ENCODE data around the gene H6PD.
A peak's percentile ranks its signal among the peaks of the same experiment; 100 is the strongest.
"Not testable (repeated sequence)": the region's sequence is repeated elsewhere in the genome, so short reads cannot be mapped to it uniquely, and the experiment has no call there.

H6PD gene

DNA sequence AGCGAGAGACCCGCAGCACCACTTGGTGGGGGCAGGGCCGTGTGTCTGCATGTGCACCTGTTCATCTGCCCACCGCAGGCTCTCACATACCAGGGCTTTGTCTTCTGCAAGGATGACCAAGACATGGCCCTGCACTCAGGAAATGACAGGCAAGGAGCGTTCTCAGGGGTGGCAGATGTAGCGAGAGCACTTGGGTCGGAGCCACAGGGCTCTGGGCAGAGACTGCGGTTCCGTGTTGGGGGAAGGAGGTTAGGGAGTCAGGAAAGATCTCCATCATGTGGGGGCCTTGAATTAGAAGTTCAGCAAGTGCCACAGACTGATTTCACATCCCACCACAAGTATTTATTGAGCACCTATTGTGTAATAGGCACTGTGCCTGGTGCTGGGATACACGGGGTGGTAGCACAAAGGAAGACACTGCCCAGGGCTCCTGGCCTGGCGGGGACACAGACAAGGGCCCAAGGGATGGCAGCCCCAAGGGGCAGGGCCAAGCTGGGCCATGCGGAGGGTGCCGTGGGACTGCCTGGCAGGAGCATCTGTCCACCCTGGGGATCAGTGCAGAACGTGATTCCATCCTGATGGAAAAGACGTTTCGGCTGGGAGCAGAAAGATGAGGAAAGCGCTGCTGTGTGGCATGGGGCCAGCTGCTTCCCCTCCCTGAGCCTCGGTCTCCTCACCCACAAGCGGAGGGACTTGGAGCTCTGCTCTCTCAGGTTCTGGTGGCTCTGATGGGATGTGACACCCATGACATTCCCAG, 46.7 kb downstream of the H6PD start:
- DNase-seq: no peak

DNA sequence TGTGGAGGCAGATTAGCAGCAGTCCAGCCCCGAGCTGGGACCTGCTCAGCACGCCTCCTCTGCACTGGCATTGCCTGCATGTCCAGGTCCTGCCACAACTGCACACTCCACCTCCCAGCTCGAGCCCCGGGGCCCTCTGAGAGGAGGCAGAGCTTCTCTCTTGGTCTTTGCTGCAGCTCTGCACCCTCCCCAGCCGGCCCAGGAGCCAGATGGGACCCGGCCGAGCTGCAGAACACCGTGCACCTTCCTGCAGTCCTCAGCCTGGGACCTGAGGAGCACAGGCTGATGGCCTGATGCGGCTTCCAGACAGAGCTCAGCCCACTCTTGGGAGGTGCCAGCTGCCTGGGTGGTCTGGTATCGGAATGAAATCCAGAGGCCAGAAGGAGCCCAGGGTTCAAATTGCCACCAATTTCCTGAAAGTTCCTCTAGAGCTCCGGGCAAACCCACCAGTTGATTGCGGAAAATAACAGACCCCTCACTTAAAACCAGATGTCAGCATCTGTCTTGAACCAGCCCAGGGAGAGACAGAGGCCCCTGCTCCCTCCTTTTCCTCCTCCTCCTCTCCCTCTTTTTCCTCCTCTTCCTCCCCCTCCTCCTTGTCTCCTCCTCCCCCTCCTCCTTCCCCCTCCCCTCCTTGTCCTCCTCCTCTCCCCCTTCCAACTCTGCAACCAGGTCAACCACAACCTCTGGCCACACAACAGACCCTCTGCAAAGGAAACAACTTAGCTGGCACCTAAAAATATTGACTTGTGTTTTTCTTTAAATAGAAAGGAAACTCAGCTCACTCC, 47.5 kb downstream of the H6PD start:
- DNase-seq: no peak

DNA sequence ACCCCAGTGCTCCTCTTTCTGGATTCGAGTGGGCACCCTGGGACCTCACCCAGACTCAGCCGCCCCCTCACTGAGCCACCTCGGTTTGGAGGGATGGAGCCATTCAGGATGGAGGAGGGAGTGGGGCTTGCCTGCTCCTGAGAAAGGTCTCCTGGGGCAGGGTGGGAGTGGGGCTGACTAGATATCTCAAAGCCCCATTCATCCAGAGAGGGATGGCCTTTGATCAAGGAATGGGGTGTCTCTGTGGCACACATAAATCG, 48.1 kb downstream of the H6PD start:
- DNase-seq: no peak

DNA sequence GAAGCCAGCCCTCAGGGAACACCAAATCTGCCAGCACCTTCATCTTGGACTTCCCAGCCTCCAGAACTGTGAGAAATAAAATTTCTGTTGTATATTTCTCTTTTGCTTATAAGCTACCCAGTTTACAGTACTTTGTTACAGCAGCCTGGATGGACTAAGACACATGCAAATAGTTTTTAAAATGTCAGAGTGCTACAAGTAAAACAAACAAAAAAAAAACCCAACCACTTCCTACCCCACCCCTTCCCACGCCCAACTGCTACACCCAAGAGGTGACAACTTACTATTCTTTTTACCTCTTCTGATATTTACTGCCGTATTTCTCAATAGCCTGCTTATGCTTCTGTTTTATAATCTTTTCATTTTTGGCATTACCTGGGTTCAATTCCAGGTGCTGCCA, 49.5 kb downstream of the H6PD start:
- peak; percentile 37 for DNase-seq

DNA sequence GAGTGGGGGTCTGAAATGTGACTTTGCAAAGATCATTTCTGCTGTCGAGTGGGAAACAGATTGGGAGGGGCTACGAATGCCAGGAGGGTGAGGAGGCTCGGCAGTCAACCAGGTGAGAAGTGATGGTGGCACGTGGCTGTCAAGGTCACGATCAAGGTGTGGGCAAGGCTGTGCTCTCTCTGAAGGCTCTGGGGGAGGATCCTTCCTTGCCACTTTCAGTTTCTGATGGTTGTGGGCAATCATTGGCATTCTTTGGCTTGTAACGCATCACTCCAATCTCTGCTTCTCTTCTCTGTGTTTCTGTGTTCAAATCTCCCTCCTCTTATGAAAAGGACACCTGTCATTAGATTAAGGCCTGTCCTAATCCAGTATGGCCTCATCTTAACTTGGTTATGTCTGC, 52.0 kb downstream of the H6PD start:
- DNase-seq: no peak

DNA sequence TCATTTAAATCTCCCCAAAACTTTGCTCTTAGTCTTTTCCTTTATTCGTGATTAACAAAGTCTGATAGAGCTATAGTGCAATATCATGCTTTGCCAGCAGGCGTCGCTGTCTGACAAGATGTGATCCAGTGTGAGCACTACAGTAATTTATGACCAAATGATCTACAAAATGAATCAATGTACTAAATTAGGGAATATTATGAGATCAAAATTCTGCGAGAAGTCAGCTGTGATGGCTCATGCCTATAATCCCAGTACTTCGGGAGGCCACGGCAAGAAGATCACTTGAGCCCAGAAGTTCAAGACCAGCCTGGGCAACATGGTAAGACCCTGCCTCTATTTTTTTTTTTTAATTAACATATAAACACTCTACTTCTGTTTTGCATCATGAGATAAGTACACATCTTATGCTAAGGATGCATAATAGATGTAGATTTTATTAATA, 54.5 kb downstream of the H6PD start:
- peak; percentile 91 for DNase-seq

DNA sequence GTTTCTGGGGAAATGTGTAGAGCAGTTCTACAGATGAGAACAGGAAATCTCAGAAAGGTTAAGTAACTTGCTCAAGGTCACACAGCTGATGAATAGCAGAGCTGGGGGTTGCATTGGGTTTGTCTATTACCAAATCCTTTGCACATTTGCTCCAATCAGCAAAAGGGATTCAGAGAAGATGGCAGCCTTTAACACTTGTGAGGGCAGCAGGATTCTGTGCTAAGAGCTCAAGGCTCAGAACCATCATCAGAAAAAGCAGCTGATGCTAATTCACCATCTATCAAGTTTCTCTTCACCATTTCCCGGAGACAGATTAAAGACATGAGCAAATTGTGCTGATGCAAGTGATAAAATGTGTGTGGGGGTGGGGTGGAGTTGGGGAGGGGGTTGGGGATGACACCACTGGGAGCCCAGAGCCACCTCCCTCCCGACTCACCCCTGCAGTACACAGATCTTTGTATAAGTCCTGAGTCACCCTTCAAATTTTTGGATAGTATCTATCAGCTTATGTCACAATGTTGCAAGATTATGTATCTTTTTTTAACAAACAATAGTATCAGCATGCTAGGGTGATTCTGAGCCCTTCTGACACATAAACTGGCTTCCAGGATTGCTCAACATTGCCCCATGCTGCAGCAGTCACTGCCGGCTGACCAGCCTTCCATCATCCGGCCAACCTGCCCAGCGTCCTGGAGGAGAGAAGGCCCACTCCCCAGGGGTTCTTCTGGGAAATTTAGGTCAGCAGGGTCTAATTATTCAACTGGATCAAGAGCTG, 55.3 kb downstream of the H6PD start:
- peak; percentile 59 for DNase-seq

DNA sequence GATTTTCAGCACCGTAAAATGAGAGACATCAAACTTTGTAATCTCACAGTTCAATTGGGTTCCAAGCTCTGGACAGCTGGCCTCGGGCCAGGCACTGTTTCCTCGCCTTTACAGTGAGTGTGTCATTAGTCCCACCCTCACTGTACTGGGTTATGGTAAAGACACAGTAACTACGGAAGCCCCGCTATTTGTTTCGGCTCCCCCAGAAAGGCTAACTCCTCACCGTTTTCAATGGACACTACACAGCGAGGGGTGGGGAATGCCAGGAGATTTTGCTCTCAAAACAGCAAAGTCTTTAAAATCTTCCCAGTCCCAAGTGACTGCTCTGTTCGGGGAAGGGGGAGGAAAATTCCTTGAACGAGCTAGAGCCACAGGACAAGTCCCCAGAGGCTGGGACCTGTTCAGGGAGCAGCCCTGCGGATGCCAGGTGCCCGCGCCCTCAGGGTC, 57.4 kb downstream of the H6PD start:
- DNase-seq: no peak

DNA sequence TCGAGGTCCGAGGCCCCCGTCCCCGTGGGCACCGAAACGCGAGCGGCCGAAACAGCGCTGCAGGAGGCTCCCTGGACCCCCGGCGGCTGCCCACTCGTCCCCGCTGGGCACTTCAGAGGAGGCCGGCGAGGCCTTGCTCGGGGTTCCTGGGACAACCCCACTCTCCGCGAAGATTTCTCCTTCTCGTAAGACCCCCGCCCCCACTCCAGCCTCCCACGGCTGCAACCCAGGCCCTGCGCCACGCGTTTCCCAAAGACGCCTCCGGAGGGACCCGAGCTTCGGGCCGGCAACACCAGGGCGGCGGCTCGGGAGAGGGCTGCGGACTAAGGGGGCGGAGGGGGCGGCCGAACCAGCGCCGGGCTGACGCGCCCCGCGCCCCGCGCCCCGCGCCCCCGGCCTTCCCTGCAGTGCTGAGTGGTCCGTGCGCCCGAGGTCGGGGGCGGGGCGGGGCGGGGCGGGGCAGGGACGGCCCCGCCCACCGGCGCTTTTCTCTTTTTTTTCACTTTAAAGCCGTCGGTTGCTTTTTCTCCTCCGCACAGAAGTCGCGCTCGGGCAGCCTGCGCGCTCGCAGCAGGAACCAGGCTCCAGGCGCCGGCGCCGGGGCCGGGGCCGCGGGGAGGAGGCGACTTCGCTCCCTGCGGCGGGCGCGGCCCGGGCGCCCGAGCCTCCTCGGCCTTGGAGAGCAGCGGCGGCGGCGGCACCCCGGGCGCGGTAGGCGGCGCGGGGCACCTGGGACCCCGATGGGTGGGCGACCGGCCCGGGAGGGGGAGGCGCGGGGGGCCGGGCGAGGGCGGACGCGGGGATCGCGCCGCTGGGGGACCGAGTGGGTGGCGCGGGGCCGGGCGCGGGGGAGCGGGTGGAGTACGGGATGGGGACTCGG, 58.0 kb downstream of the H6PD start, which contains the start of gene SPSB1:
Gene SPSB1 (plus strand): TSS at position 534 of the 880 bp plus-strand sequence. CDS start 62,998 bp downstream, outside the sequence.
- peak; percentile 80 for DNase-seq

DNA sequence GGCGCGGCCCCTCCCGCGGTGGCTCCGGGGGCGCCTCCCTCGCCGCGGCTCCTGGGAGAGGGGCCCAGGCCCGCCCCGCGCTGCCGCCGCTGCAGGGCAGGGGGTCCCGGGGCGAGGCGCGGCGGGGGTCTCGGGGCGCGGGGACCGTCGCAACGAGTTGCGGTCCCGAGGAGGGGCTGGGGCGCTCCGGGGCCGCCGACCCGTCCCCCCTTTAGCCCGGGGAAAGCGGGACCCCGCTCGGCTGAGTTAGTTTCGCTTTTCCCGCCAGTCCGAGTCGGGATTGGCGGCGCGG, 58.6 kb downstream of the H6PD start:
- no peak for DNase-seq

DNA sequence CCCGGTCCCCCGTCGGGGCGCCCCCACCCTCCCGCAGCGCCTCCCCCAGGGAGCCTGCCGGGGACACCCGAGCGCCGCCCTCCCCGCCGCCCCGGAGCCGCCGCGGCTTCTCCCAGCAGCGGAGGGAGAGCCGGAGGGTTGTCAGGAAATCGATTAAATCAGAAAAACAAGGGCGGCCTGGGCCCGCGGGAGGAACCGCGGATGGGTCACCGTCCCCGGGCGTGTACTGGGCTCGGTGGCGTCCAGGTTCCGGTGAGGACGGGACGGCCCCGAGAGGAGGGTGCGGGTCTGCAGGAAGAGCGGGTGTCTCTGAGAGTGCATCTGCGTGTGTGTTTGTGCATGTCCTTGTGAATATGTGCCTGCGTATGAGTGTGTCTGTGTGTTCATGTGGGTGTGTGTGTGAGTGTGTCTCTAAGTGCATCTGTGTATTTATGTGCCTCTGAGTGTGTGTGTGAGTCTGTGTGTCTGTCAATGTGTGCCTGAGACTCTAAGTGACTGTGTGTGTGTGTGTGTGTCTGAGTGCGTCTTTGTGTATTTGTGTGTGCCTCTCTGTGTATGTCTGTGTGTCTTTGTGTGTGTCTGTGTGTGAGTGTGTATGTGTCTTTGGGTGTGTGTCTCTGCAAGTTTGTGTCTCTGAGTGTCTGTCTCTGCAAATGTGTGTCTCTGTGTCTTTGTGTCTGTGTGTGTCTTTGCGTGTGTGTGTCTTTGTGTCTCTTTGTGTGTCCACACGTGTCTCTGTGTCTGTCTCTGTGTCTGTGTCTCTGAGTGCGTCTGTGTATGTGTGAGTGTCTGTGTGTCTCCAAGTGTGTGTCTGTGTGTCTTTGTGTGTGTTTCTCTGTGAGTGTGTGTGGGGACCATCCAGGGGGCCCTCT, 59.2 kb downstream of the H6PD start:
- peak; percentile 61 for DNase-seq

DNA sequence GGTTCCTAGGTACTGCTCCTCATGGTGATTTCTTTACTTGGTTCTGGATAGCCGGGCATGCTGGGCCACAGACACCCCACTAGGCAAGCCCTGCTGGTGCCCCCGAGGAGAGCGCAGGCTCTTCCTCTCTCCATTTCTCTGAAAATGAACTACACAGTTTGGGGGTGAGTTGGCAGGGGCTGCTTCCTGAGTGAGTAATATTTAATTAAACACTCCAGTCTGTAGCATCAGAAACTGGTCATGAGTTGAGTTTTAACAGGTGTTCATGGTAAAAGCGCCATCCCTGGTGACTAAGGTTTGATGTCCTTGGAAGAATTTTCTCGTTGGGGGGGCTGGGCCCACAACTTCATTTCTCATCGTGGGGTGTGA, 59.8 kb downstream of the H6PD start:
- DNase-seq: peak; percentile 40

DNA sequence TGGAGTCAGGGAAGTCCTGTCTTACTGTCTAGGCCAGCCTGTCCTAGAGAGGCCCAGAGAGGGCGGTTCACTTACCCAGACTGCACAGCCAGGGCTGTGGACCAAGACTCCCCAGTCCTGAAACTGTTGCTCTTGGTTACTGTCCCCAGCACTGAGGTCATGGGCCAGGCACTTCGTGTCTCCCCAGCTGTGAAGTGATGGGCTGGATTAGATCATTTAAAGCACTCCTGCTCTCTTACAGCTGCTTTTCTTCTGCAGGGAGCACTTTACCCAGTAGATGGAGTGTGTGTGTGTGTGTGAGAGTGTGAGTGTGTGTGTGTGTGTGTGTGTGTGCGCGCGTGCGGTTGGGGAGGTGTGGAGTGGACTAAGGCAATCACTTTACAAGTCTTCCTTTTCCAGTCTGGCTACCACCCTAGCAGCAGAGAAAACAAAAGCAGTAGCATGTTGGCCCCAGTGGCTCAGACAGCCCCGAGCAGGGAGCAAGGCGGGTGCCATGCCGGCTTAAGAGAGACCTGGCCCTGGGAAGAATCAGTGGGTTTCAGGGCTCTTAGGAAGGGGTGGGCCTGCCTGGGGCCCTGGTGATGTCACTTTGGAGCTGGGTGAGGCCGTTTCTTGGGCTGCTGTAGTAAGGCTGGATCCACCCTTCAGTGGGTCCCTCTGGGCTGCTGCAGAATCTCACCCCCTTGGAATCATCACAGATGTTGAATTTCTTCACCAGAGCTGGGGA, 60.5 kb downstream of the H6PD start:
- peak; percentile 29 for DNase-seq

DNA sequence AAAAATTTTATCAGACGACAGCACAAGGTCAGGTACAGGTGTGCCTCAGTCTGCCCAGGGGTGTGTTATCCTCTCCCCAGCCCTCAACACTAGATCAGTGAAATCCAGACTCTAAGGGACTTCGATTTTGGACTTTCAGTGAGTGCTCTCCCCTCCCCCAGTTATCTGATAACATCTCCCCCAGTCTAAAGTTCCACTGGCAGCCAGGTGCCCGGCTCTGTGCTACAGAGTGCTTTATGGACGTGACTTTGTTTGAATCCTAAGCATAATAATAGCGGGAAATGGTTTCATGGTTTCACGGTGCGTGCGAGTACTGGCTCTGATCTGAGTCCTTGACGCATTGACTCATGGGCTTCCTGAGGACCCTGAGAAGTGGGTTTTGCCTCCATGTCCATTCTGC, 61.3 kb downstream of the H6PD start:
- DNase-seq: no peak

DNA sequence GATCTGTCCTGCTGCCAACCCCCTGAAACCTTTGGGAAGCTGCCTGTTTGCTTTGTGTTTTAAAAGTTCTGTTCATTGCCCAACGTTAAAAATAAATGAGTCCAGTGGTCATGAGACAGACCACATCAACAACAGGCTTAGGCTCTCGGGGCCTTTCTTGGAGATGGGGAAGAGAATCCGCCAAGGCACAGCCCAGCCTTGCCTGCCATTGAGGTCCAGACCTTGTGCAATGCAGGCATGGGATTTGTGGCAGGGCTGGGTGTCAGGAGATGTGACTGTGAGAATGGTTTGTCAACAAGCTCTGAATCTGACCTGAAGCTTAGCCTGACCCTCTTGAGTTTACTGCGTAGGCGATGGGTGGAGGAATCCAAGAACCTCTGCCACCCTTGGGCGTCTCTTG, 62.3 kb downstream of the H6PD start:
- DNase-seq: no peak

DNA sequence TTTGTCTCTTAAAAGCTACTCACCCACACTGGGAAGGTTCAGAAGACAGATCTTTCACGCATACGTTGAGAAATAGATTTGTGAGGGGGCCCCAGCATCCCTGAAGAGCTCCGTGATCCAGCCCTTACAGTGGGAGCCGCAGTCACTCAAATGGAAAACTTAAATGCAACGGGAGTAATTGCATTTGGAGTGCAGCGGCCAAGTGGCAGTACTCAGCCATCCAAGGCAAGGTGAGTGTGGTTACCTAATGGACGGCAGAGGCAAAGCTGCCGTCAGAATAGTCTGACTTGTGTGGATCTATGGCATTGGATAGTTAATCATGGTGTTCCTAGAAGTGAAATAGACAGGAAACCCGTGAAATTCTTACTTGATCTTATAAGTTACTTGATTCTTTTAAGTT, 63.3 kb downstream of the H6PD start:
- DNase-seq: no peak

DNA sequence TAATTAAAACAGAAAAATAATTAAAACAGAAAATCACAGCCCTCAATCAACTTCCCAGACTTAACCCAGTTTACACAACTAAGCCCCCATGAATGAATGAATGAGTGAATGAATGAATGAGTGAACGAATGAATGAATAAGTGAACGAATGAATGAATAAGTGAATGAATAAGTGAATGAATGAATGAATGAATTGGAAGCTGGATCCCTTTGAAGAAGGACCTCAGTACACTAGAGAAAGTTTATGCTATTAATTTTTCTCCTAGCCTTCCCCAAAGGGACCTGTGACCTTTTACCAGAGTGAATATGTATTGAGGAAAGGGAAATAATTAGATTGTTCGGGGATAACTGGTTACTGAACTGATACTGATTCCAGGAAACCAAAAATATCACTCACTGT, 63.7 kb downstream of the H6PD start:
- DNase-seq: no peak

DNA sequence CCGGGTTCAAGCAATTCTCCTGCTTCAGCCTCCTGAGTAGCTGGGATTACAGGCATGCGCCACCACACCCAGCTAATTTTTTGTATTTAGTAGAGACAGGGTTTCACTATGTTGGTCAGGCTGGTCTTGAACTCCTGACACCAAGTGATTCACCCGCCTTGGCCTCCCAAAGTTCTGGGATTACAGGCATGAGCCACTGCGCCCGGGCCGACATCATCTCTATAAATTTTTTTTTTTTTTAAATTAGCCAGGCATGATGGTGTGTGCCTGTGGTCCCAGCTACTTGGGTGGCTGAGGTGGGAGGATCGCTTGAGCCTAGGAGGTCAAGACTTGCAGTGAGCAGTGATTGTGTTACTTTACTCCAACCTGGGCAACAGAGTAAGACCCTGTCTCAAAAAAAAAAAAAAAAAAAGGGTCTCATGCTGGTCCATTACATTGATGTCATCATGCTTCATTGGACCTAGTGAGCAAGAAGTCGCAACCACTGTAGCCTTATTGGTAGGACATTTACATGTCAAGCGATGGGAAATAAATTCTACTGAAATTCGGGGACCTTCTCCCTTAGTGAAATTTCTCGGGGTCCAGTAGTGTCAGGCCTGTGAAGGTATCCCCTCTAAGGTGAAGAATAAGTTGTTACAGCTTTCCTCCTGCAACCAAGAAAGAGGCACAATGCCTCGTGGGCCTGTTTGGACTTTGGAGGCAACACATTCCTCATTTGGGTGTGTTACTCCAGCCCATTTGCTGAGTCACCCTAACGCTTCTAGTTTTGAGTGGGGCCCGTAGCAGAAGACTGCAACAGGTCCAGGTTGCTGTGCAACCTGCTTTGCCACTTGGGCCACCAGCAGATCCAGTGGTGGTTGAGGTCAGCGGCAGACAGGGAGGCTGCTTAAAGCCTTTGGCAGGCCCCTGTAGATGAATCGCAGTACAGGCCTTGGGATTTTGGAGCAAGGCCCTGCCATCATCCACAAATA, 65.3 kb downstream of the H6PD start:
- DNase-seq: not testable (repeated sequence)

DNA sequence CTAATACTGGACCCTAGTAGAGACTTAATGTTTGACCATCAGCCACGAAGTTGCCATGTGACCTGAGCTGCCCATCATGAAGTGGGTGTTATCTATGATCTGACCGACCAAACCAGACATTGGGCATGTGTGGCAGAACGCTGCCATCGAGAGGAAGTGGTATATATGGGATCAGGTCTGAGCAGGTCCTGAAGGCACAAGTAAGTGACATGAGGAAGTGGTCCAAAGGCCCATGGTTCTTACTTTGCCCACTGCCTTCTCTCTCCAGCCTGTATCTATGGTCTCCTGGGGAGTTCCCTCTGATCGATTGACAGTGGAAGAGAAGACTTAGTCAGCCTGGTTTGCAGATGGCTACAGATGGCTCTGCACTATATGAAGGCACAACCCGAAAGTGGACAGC, 66.0 kb downstream of the H6PD start:
- DNase-seq: no peak
